Parathyroid adenoma (tissue), 2 donors: Measurements from ENCODE around the gene UBTD2.
A peak's percentile ranks its signal among the peaks of the same experiment; 100 is the strongest.
"Not testable (repeated sequence)": the region's sequence is repeated elsewhere in the genome, so short reads cannot be mapped to it uniquely, and the experiment has no call there.

Experiments used
- H2AFZ ChIP-seq: fragments of 300-600 bp; sonication (generic); one replicate; pipeline ENCODE4 v1.7.0; 2017; ENCODE audit warnings: antibody characterized with exemption, mild to moderate bottlenecking
- H3K27ac ChIP-seq: fragments of 300-600 bp; sonication (generic); one replicate; pipeline ENCODE4 v1.7.0; 2017
- H3K27me3 ChIP-seq: fragments of 300-600 bp; sonication (generic); one replicate; pipeline ENCODE4 v1.7.0; 2017; ENCODE audit warnings: low read length; ENCODE audit not compliant: control insufficient read depth, insufficient read depth
- H3K36me3 ChIP-seq: fragments of 300-600 bp; sonication (generic); one replicate; pipeline ENCODE4 v1.7.0; 2017; ENCODE audit warnings: low read length; ENCODE audit not compliant: control insufficient read depth, insufficient read depth
- H3K4me1 ChIP-seq: fragments of 300-600 bp; sonication (generic); one replicate; pipeline ENCODE4 v1.7.0; 2017; ENCODE audit warnings: control low read depth
- H3K4me2 ChIP-seq: fragments of 300-600 bp; sonication (generic); one replicate; pipeline ENCODE4 v1.7.0; 2017; ENCODE audit warnings: low read length
- H3K4me3 ChIP-seq: fragments of 300-600 bp; sonication (generic); one replicate; pipeline ENCODE4 v1.7.0; 2017; ENCODE audit warnings: low read depth, low read length
- H3K79me2 ChIP-seq: fragments of 300-600 bp; sonication (generic); one replicate; pipeline ENCODE4 v1.7.0; 2017; ENCODE audit warnings: control low read depth
- H3K9ac ChIP-seq: fragments of 300-600 bp; sonication (generic); one replicate; pipeline ENCODE4 v1.7.0; 2017; ENCODE audit warnings: mild to moderate bottlenecking
- H3K9me3 ChIP-seq: fragments of 300-600 bp; sonication (generic); one replicate; pipeline ENCODE4 v1.7.0; 2017; ENCODE audit warnings: low read length; ENCODE audit not compliant: control insufficient read depth
- CTCF ChIP-seq: fragments of 300-600 bp; sonication (generic); IDR thresholded peaks from one replicate; pipeline ENCODE4 v1.7.0; 2017; ENCODE audit warnings: antibody characterized with exemption, mild to moderate bottlenecking
- donor health status: primary hyperparathyroidism.

Gene UBTD2

GRCh38 chr5:172283020-172283861 is at the start of gene UBTD2:
TSS of gene UBTD2 (minus strand) at chr5:172283764. CDS start at chr5:172283665, 99 bp downstream.
- TF ChIP-seq CTCF: peak; percentile 44
- H3K4me3 ChIP-seq: peak within 1 kb of the TSS; percentile 77
- H3K36me3 ChIP-seq: no peaks in the 10 kb centered on the region
- H3K4me2 ChIP-seq: peak within 1 kb of the TSS; percentile 99
- H3K9me3 ChIP-seq: no peaks in the 10 kb centered on the region
- peak within 1 kb of the TSS; percentile 55 for H3K9ac ChIP-seq
- peak within 1 kb of the TSS; percentile 79 for H3K27ac ChIP-seq
- H2AFZ ChIP-seq: peak within 1 kb of the TSS; percentile 97
- no peaks in the 10 kb centered on the region for H3K27me3 ChIP-seq
- H3K4me1 ChIP-seq: peaks cover 4% of the 10 kb centered on the region
- peaks cover 34% of the 10 kb centered on the region for H3K79me2 ChIP-seq

GRCh38 chr5:172326901-172327300 is 43.3 kb upstream of the UBTD2 start:
- not testable (repeated sequence) for H3K4me2 ChIP-seq, H3K27ac ChIP-seq, H3K4me1 ChIP-seq, H3K79me2 ChIP-seq, H3K27me3 ChIP-seq, H3K9me3 ChIP-seq, H3K36me3 ChIP-seq, H2AFZ ChIP-seq, H3K9ac ChIP-seq, H3K4me3 ChIP-seq

- H3K4me3 ChIP-seq: no peak overlapping the region
- no peaks in the 10 kb centered on the region for H3K9me3 ChIP-seq
- no peak overlapping the region for H3K27ac ChIP-seq
- no peak overlapping the region for H3K9ac ChIP-seq
- no peak overlapping the region for H2AFZ ChIP-seq
- no peaks in the 10 kb centered on the region for H3K27me3 ChIP-seq
- no peaks in the 10 kb centered on the region for H3K36me3 ChIP-seq
- no peak overlapping the region for H3K4me2 ChIP-seq
- no peaks in the 10 kb centered on the region for H3K79me2 ChIP-seq
- TF ChIP-seq CTCF: no peak
- H3K4me1 ChIP-seq: no peaks in the 10 kb centered on the region
These were observed 41.9 kb upstream of the UBTD2 start for GRCh38 chr5:172325452-172325851.

- no peak overlapping the region for H3K27ac ChIP-seq
- H3K4me2 ChIP-seq: no peak overlapping the region
- no peaks in the 10 kb centered on the region for H3K9me3 ChIP-seq
- no peaks in the 10 kb centered on the region for H3K79me2 ChIP-seq
- no peaks in the 10 kb centered on the region for H3K4me1 ChIP-seq
- no peaks in the 10 kb centered on the region for H3K36me3 ChIP-seq
- H3K4me3 ChIP-seq: no peak overlapping the region
- peak overlapping the region; percentile 46 for H2AFZ ChIP-seq
- no peak overlapping the region for H3K9ac ChIP-seq
- no peak for TF ChIP-seq CTCF
- H3K27me3 ChIP-seq: no peaks in the 10 kb centered on the region
These were observed 38.7 kb upstream of the UBTD2 start for GRCh38 chr5:172322028-172322965.

GRCh38 chr5:172321593-172321992 is 38.0 kb upstream of the UBTD2 start:
- Histone ChIP-seq H3K27me3 (no peaks in the 10 kb centered on the region), H3K36me3 (no peaks in the 10 kb centered on the region), H3K4me2 (no peak overlapping the region), H3K27ac (no peak overlapping the region), H2AFZ (peak overlapping the region; percentile 46), H3K4me3 (no peak overlapping the region), H3K9ac (no peak overlapping the region), H3K4me1 (no peaks in the 10 kb centered on the region), H3K79me2 (no peaks in the 10 kb centered on the region), H3K9me3 (no peaks in the 10 kb centered on the region)
- TF ChIP-seq CTCF: no peak
